Umbilical cord (tissue), 2 donors: ENCODE data around the gene GLDN. TPM values are rescaled to one million over a fixed set of nuclear protein-coding genes. Genes with fewer than 3 reads are reported as not detected.

Experiments used
- DNase-seq: peaks from one replicate; pipeline ENCODE4 v3.0.0-alpha.2; 2015; ENCODE audit warnings: low spot score
- total RNA-seq: library from RNA; depleted of rRNA; stranded (reverse); fragments of >200 nt; gene quantifications from one replicate; pipeline ENCODE4 v1.2.3, GENCODE V29; 2014; ENCODE audit warnings: low replicate concordance; ENCODE audit not compliant: insufficient read depth

Gene GLDN
- total RNA-seq, 1 donor from 2014 or later = 0.96 TPM

- no peak for DNase-seq
Measured at GRCh38 chr15:51322621-51323296, 18.7 kb upstream of the GLDN start.

- no peak for DNase-seq
Measured at GRCh38 chr15:51323749-51324148, 17.7 kb upstream of the GLDN start.

- no peak for DNase-seq
Measured at GRCh38 chr15:51325167-51325566, 16.3 kb upstream of the GLDN start.

- DNase-seq = no peak
Measured at GRCh38 chr15:51327081-51327480, 14.4 kb upstream of the GLDN start.

- no peak for DNase-seq
Measured at GRCh38 chr15:51328926-51329325, 12.5 kb upstream of the GLDN start.

- DNase-seq = no peak
Measured at GRCh38 chr15:51331141-51331540, 10.3 kb upstream of the GLDN start.

- peak; percentile 17 for DNase-seq
Measured at GRCh38 chr15:51332206-51333147, 9.0 kb upstream of the GLDN start.

- DNase-seq = no peak
Measured at GRCh38 chr15:51333571-51333970, 7.9 kb upstream of the GLDN start.

GRCh38 chr15:51334011-51334451 is 7.4 kb upstream of the GLDN start:
- DNase-seq = peak; percentile 38

- no peak for DNase-seq
Measured at GRCh38 chr15:51335087-51335486, 6.4 kb upstream of the GLDN start.

GRCh38 chr15:51335538-51336410 is 5.7 kb upstream of the GLDN start:
- DNase-seq = no peak

GRCh38 chr15:51338496-51338895 is 3.0 kb upstream of the GLDN start, which contains the start of gene CYP19A1:
CYP19A1 (minus strand) TSS chr15:51338596; CDS start chr15:51242912, 95,684 bp downstream.
- no peak for DNase-seq

GRCh38 chr15:51342227-51342999 is 958 bp downstream of the GLDN start:
- no peak for DNase-seq

- no peak for DNase-seq
Measured at GRCh38 chr15:51343466-51343865, 2.0 kb downstream of the GLDN start.

GRCh38 chr15:51346136-51346535 is 4.7 kb downstream of the GLDN start:
- DNase-seq = no peak

GRCh38 chr15:51348688-51349087 is 7.2 kb downstream of the GLDN start:
- DNase-seq = no peak

- DNase-seq = peak; percentile 41
Measured at GRCh38 chr15:51349156-51349844, 7.8 kb downstream of the GLDN start.

- DNase-seq = no peak
Measured at GRCh38 chr15:51350723-51351122, 9.3 kb downstream of the GLDN start.

- DNase-seq = no peak
Measured at GRCh38 chr15:51353976-51354375, 12.5 kb downstream of the GLDN start.

GRCh38 chr15:51355096-51355495 is 13.6 kb downstream of the GLDN start:
- DNase-seq = no peak
